RWPE1 (cell line): ENCODE measurements around the gene GHSR.

Experiments
- CTCF ChIA-PET: fragments of 350-600 bp; sonication (Branson Sonifier 250); formaldehyde crosslinking; extraction: SDS; loops from one replicate; lab custom pipeline; 2021; lab: Yijun Ruan, JAX
- POLR2A ChIA-PET: fragments of 400-600 bp; formaldehyde crosslinking; extraction: SDS; loops from one replicate; lab custom pipeline; 2020; ENCODE audit warnings: antibody characterized with exemption; ENCODE audit not compliant: low non-redundant PET; lab: Yijun Ruan, JAX
- DNase-seq: peaks from one replicate; pipeline ENCODE4 v3.0.0; 2012; ENCODE audit warnings: low spot score
- H3K27ac ChIP-seq: fragments of 450-650 bp; 2 replicates; pipeline ENCODE4 v1.5.1; 2017
- TF ChIP-seq, protein P1 (sequence below): fragments of 450-650 bp; conservative IDR thresholded peaks from 2 replicates; pipeline ENCODE4 v1.5.1; 2017; ENCODE audit warnings: low read depth, mild to moderate bottlenecking

GHSR gene

DNA sequence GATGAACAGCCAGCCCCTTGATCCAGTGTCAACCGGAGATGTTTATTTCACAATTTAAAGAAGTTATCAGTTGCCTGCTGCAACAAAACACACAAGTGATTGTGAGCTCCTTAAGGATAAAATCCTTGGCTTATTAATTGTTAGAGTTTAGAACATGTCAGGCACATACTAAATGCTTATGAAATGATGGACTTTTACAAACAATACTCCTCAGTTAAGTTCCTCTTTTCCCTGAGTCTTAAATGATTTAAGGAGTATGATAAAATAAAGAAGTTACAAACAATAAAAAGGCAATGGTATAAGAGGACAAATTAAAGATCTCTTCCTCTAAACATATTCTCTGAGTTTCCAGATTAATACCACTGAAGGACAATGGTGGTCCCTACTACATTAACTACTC, 5.7 kb downstream of the GHSR start:
- TF ChIP-seq, protein P1, sequence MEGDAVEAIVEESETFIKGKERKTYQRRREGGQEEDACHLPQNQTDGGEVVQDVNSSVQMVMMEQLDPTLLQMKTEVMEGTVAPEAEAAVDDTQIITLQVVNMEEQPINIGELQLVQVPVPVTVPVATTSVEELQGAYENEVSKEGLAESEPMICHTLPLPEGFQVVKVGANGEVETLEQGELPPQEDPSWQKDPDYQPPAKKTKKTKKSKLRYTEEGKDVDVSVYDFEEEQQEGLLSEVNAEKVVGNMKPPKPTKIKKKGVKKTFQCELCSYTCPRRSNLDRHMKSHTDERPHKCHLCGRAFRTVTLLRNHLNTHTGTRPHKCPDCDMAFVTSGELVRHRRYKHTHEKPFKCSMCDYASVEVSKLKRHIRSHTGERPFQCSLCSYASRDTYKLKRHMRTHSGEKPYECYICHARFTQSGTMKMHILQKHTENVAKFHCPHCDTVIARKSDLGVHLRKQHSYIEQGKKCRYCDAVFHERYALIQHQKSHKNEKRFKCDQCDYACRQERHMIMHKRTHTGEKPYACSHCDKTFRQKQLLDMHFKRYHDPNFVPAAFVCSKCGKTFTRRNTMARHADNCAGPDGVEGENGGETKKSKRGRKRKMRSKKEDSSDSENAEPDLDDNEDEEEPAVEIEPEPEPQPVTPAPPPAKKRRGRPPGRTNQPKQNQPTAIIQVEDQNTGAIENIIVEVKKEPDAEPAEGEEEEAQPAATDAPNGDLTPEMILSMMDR: no peak
- DNase-seq: no peak
- CTCF ChIA-PET: interaction anchor here (1.6 kb wide), 1 partner anchor 19 kb away, joined by 5 read pairs; no protein-coding TSS in a partner anchor
- no peak overlapping the region for H3K27ac ChIP-seq
- POLR2A ChIA-PET: no interaction called here

DNA sequence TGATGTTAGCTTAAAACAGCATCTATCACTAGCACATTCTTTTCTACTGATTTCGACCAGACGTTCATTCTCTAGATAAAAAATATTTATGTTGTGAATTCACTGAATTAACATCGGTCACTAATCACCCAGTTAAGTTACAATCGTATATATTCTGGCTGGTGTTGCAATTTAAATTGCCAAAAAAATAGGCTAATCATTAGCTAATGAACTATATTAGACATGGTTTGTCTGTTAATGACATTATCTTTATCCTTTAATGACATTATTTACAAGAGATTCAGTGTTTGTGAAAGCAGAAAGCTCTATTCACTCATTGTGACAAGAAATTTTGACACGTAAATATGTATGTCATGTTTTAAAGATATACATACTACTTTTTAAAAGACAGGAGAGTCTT, 6.7 kb downstream of the GHSR start:
- TF ChIP-seq, protein P1: no peak
- POLR2A ChIA-PET: no interaction called here
- CTCF ChIA-PET: interaction anchor here (0.7 to 1.6 kb wide), 2 partner anchors 20 to 573 kb away, joined by 3 to 5 read pairs; no protein-coding TSS in a partner anchor
- DNase-seq: no peak
- H3K27ac ChIP-seq: no peak overlapping the region

DNA sequence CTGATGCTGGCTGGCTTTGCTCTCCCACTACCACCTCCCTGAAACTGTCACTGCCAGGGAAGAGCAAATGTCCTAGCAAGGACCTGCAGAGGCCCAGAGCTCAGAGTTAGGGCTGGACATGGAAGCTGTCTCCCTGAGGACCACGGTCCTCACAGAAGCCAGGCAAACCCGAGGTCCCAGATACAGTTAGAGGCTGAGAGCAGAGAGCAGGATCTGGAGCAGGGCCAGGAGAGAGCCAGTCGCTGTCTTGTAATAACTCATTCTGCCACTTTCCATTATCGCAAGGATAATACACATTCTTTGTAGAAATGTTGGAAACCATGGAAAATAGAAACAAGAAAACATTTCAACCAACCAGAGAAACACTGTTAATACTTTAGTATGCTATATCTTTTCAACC, 10.1 kb downstream of the GHSR start:
- no peak overlapping the region for H3K27ac ChIP-seq
- DNase-seq: no peak
- CTCF ChIA-PET: no interaction called here
- TF ChIP-seq, protein P1: no peak
- POLR2A ChIA-PET: no interaction called here

DNA sequence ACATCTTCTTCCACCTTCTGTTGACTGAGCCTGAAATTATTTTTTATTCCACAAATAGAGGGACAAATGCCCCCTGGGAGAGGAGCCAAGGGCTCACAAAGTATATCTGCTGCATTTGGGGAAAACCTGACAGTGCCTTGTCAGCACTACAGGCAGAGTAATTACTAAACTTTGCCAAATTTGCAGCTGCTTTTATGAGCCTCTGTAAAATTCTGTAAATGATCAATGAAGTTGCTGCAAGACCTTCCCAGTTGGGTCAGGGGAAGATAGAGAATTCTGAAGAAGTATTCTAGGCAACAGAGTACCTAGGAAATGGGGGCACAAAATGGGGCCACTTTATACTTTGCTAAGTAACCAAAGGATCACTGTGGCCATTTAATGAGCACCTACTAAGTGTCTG, 10.5 kb downstream of the GHSR start:
- POLR2A ChIA-PET: no interaction called here
- TF ChIP-seq, protein P1: no peak
- no peak overlapping the region for H3K27ac ChIP-seq
- CTCF ChIA-PET: interaction anchor here (0.6 kb wide), 1 partner anchor 24 kb away, joined by 3 read pairs; no protein-coding TSS in a partner anchor
- DNase-seq: no peak

DNA sequence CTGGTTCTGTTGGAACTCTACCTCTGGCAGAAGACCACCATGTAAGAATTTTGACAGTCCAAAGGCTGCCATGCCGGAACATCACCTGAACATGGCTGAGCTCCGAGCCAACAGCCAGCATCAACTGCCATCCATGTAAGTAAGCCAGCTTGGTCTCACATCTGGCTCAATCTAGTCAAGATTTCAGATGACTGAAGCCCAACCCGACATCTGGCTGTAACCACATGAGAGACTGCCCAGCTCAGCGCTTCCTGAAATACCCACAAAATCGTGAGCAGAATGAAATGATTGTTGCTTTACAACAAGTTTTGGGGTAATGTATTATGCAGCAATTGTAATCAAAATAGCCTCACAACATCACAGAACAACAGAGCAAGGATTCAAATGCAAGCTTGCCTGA, 32.9 kb downstream of the GHSR start:
- TF ChIP-seq, protein P1: no peak
- ChIA-PET CTCF (no interaction called here), POLR2A (interaction anchor here (0.6 kb wide), 1 partner anchor 88 kb away, joined by 4 read pairs; no protein-coding TSS in a partner anchor)
- no peak overlapping the region for H3K27ac ChIP-seq
- DNase-seq: no peak

DNA sequence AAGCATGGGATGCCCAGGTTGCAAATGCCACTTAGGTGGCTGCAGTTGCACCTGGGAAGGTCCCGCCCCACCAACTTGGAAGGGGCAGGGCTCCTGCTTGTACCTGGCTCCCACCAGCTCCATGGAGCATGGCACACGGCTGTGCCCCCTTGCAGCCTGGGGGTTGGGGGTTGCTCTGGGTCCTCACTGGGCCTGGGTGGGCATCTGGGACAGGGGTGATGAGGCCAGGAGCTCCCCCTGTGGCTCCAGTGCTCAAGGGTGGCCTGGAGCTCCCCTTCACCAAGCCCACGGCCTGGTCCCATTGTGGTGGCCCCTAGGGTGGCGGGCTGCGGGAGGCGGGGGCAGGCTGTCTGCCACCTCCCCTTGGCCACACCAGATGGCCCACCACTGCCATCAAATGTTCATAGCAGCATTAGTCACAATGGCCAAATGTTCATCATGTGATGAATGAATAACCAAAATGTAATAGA, 36.7 kb downstream of the GHSR start:
- no peak overlapping the region for H3K27ac ChIP-seq
- DNase-seq: no peak
- ChIA-PET CTCF (interaction anchor here (0.7 kb wide), 2 partner anchors 240 to 278 kb away, joined by 3 read pairs; no protein-coding TSS in a partner anchor), POLR2A (no interaction called here)
- TF ChIP-seq, protein P1: no peak
